ENCODE results near the gene PATZ1. TPM values are rescaled to one million over a fixed set of nuclear protein-coding genes. Genes with fewer than 3 reads are reported as not detected.
A peak's percentile ranks its signal among the peaks of the same experiment; 100 is the strongest.

PATZ1 gene
- total RNA-seq, 1 experiment from 2014 or later = 23.4 TPM

GRCh38 chr22:31344578-31345330 lies 1.4 kb downstream of the PATZ1 start:
- DNase-seq (ENCODE audit: low read depth, low spot score) = no peak
- in situ Hi-C loops (cut with HindIII; ENCODE audit: low pct_unique_long_range_greater_than_20kb, low sequenced_read_pairs) = no loop called here

GRCh38 chr22:31344256-31344577 lies 1.9 kb downstream of the PATZ1 start:
- DNase-seq (ENCODE audit: low read depth, low spot score) = no peak

DNA sequence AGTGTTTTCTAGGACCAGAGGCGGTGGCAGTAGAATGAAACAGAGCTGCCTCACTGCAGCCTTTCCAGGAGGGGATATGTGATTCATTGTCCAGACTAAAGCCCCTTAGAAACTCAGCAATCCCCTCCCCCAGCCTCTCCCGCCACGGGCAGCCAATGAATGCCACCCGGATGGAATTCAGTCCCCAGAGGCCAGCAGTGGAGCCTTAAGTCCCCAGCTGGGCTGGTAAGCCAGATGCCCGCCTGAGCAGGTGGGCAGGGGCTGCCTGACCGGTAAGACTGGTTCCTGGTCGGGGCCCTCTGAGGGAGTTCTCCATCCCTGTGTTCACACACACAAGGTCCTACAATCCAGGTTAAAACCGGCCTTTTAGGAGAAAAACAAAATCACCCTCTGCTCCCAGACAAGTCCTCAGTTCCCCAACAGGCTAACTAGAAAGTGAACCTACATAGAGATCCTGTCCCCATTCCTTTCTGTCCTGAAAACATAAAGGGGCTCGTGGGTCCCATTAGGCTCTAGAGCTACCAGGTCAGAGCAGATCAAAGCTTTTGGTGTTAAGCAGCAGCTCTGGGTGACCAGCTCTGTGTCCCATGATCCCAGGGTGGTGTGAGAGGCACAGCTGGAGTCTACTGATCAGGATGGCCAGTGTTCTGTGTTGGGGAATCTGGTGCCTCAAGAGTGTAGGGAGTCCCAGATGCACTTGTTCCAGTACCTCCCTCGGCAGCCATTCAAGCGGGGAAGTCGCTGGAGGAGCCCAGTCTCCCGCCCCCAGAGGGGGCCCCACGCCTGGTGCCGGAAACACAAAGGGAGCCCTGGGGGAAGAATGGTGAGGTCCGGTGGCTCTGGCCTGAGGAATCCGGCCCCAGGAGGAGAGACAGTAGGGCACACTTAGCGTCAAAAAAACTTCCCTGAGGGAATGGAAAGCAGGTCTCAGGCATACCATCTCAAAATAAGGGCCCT lies 2.6 kb downstream of the PATZ1 start:
- DNase-seq (ENCODE audit: low read depth, low spot score) = no peak
- in situ Hi-C loops (cut with HindIII; ENCODE audit: low pct_unique_long_range_greater_than_20kb, low sequenced_read_pairs) = no loop called here

More at GRCh38 chr22:31344256-31344577, 1.9 kb downstream of the PATZ1 start:
- in situ Hi-C loops (cut with HindIII; ENCODE audit: low pct_unique_long_range_greater_than_20kb, low sequenced_read_pairs) = no loop called here

DNA sequence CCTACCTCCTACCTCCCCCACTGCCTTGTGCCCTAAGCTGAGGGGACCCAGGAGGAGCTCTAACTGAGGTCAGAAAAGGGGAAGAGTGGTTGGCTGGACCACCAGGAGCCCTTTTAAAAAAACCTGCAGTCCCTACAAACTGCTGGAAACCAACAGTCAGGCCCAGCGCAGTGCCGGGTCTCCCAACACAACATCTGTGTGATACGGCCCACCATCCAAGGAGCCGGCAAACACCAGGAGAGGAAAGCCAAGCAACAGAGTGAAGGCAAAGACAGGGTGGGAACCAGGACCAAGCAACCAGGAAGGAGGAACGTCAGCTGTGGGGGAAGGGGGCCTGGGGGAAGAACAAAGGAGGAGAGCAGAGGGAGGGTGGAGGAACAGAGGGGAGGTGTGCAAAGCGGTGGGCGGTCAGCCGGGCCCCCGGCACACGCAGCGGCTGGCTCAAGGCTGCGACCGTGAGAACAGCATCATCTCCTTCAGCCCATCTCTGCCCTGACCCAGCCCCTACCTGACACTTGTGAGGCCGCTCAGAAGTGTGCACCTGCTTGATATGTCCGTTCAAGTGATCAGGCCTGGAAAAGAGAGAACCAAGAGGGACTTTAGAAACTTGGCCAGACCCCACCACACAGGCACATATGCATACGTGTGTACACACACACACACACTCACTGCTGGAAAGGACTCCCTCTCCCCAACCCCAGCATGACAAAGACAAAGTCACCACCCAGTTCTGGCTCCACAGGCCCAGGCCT lies 3.6 kb downstream of the PATZ1 start:
- DNase-seq (ENCODE audit: low read depth, low spot score) = no peak
- in situ Hi-C loops (cut with HindIII; ENCODE audit: low pct_unique_long_range_greater_than_20kb, low sequenced_read_pairs) = no loop called here

DNA sequence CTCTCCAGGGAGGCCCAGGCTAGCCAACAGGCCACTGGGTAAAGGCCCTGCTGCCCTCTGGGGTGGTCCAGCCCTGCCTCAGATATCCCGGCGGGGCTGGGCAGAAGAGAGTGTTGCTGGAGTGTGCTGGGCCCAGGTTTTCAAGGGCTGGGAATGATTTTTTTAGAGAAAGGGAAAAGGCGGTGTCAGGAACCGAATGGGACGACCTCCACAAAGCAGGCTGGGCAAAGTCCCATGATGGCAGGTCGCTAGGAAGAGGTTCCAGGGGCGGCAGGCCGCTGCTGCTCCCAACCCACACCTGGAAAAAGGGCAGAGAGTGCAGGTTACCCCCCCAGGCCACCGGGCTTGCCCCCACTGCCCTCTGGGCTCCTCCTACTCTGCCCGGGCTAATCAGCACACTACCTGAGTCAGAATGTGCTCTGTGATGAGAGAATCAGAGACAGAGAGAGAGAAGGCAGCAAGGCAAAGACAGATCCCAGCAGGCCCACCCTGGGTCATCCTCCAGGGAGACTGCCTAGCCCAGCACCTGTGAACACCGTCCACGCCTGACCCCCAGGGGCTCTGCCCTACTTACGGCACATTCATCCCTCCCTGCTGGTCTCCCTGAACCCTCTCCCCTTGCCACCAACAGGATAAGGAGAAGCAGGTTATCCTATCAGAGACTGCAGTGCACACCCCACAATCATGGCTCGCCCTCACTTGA lies 4.6 kb downstream of the PATZ1 start:
- DNase-seq (ENCODE audit: low read depth, low spot score) = no peak
- in situ Hi-C loops (cut with HindIII; ENCODE audit: low pct_unique_long_range_greater_than_20kb, low sequenced_read_pairs) = no loop called here

- DNase-seq (ENCODE audit: low read depth, low spot score) = no peak
- in situ Hi-C loops (cut with HindIII; ENCODE audit: low pct_unique_long_range_greater_than_20kb, low sequenced_read_pairs) = no loop called here
Observed at GRCh38 chr22:31340765-31341247, 5.3 kb downstream of the PATZ1 start.

DNA sequence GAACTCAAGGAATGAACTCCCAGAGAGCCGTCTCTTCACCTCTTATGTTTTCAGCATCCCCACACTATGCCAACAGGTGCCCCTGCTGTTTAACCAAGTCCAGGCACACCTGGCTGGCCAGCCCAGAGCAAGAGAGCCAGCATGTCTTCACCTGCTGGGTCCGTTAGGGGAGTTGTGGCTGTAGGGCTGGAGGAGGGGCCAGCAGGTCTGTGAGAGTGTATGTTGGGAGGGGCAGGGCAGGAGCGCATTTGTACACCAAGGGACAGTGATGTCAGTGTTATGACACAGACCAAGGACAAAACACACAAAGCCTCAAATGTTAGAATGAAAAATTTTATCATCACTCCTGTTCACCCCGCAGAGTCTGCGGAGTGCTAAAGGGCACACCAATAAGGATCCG lies 5.8 kb downstream of the PATZ1 start:
- no peak for DNase-seq (ENCODE audit: low read depth, low spot score)
- in situ Hi-C loops (cut with HindIII; ENCODE audit: low pct_unique_long_range_greater_than_20kb, low sequenced_read_pairs) = no loop called here

DNA sequence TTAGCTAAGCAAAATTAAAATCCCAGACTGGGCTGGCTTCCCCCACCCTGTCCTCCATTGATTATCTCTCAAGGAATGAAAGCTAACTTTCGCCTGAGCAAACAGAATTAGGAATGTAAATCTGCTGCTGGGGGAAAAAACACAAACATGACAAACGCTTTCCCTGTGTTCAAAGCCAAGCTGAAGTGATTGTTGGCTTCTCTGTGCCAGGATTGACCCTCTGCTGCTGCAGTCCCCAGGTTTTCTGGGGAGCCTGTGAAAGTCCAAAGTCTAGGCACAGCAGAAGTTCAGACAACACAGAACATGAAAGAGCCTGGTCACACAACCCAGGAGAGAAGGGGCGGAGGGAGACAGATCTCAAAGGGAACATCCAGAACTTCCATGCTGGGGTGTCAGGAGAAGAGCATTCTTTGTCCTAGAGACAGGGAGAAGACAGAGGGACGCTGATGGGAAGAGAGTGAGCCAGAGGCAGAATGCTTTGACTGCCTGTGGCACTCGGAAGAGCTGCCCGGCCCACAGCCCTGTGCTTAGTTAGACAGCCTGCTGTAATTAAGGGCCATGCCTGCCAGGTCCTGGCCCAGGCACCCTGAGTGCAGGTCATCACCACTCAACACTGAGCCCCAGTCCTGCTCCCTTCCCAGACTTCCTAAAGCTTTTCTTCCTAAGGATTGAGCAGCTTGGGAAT lies 6.9 kb downstream of the PATZ1 start:
- in situ Hi-C loops (cut with HindIII; ENCODE audit: low pct_unique_long_range_greater_than_20kb, low sequenced_read_pairs) = no loop called here
- no peak for DNase-seq (ENCODE audit: low read depth, low spot score)

GRCh38 chr22:31337178-31337577 lies 9.0 kb downstream of the PATZ1 start:
- in situ Hi-C loops (cut with HindIII; ENCODE audit: low pct_unique_long_range_greater_than_20kb, low sequenced_read_pairs) = no loop called here
- DNase-seq (ENCODE audit: low read depth, low spot score) = no peak

GRCh38 chr22:31334329-31334728 lies 11.8 kb downstream of the PATZ1 start:
- no peak for DNase-seq (ENCODE audit: low read depth, low spot score)
- in situ Hi-C loops (cut with HindIII; ENCODE audit: low pct_unique_long_range_greater_than_20kb, low sequenced_read_pairs) = no loop called here

DNA sequence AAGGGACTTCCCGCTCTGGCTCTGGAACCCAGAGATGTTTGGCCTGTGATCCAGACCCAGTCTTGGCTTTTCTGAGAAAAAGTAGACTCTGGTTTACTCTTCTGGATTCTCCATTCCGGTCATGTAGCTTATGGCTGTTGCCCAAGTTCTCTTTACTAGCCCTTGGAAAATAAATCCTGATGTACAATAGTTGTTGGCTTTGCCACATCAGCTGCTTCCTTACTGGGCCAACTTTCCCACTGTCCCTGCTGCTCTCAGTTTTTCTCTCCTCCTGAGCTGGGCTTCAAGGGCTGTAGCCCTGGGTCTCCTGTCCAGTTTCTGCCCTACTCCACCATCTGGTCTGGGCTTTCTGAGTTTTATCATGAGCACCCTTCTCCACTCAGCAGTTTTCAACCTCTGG lies 12.5 kb downstream of the PATZ1 start:
- no peak for DNase-seq (ENCODE audit: low read depth, low spot score)
- in situ Hi-C loops (cut with HindIII; ENCODE audit: low pct_unique_long_range_greater_than_20kb, low sequenced_read_pairs) = no loop called here

DNA sequence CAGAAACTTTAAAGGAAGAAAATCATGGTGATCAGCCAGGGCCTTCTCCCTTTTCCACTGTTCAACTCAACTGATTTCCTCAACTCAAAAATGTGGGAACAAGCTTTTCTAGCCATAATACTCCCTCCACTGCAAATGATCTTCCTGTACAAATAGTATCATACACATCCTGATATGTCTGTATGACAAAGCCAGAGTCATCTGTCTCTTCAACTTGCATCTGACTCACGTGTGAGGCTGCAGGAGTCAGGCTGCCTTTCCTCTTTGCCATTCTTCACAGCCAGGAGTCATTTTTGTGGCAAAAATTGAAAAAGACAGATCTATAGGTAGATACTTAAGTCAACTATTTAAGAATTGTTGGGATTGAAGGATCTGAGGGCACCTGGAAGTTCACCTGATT lies 13.3 kb downstream of the PATZ1 start:
- no peak for DNase-seq (ENCODE audit: low read depth, low spot score)

DNA sequence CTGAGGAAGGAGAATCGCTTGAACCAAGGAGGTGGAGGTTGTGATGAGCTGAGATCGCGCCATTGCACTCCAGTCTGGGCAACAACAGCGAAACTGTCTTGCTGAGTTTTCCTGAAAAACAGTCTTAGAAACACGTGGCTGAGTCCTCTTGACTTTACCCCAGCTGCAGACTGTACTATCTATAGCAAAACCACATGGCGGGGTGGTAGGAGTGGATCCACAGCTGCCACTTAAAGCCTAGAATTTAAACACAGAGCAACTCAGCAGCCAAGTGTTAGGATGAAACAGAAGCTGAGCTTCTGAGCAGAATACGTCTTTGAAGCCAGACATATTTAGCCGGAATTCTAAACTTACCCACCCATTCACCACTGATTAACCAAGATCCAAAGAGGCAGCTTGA lies 14.1 kb downstream of the PATZ1 start:
- no peak for DNase-seq (ENCODE audit: low read depth, low spot score)

More for the DNA sequence above, 13.3 kb downstream of the PATZ1 start:
- in situ Hi-C loops (cut with HindIII; ENCODE audit: low pct_unique_long_range_greater_than_20kb, low sequenced_read_pairs) = no loop called here

GRCh38 chr22:31329453-31330215 lies 16.5 kb downstream of the PATZ1 start:
- in situ Hi-C loops (cut with HindIII; ENCODE audit: low pct_unique_long_range_greater_than_20kb, low sequenced_read_pairs) = no loop called here

More for the DNA sequence above, 14.1 kb downstream of the PATZ1 start:
- in situ Hi-C loops (cut with HindIII; ENCODE audit: low pct_unique_long_range_greater_than_20kb, low sequenced_read_pairs) = no loop called here

DNA sequence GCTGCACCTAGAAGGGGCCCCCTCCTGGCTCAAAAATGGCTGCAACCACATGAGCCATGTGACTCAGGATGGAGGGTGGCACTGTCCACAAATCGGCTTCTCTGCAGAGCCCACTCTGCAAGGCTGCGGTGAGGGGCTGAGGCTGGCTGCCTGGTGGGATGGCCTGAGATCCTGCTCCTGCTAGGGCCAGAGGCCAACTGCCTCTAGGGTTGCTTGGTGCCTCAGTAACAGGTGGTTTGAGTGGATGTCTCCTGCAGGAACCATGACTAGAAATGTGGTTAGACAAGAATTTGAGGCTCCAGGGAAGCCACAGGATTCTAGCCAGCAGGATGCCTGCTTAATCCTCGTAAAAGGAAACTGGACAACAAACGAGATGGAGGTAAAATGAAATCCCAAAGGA lies 17.1 kb downstream of the PATZ1 start:
- DNase-seq (ENCODE audit: low read depth, low spot score) = no peak
- in situ Hi-C loops (cut with HindIII; ENCODE audit: low pct_unique_long_range_greater_than_20kb, low sequenced_read_pairs) = no loop called here

More at GRCh38 chr22:31329453-31330215, 16.5 kb downstream of the PATZ1 start:
- DNase-seq (ENCODE audit: low read depth, low spot score) = peak; percentile 32

DNA sequence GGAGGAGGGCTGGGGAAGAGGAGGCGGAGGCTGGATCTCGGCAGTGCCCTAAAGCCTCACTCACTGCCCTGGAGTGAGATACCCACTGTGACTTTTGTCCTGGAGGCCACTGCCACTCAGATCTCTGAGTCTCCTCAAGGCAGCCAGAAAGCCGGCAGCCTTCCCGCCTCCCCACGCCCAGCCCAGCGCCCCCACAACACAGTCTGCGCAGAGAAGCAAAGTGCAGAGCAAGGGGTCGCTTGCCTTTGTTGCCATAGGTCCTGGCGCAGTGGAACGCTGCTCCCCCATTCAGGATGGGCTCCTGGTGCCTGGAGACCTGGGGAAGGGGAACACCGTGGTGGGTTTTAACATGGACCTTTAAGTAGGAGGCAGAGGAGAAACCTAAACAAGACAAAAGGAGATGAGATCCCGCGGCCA lies 17.6 kb downstream of the PATZ1 start:
- in situ Hi-C loops (cut with HindIII; ENCODE audit: low pct_unique_long_range_greater_than_20kb, low sequenced_read_pairs) = no loop called here
- DNase-seq (ENCODE audit: low read depth, low spot score) = no peak

All from SK-MEL-5 (cell line).